OCI-LY7 (cell line): ENCODE data around the gene COL20A1.

ENCODE experiments used
- EZH2phosphoT487 ChIP-seq: fragments of 200-600 bp; sonication (generic); IDR thresholded peaks from 2 replicates; pipeline ENCODE4 v1.6.1; 2018; ENCODE audit warnings: low read depth, borderline replicate concordance, mild to moderate bottlenecking, mixed run types, antibody characterized with exemption, low read length, moderate library complexity, mixed read lengths
- TF ChIP-seq, protein P1 (sequence below): fragments of 200-600 bp; sonication (generic); conservative IDR thresholded peaks from 2 replicates; pipeline ENCODE4 v1.5.1; 2014; ENCODE audit warnings: mild to moderate bottlenecking, antibody characterized with exemption, low read length, moderate library complexity, mixed read lengths

GRCh38 chr20:63244468-63244867, 48.5 kb upstream of the COL20A1 start:
- TF ChIP-seq, protein P1, sequence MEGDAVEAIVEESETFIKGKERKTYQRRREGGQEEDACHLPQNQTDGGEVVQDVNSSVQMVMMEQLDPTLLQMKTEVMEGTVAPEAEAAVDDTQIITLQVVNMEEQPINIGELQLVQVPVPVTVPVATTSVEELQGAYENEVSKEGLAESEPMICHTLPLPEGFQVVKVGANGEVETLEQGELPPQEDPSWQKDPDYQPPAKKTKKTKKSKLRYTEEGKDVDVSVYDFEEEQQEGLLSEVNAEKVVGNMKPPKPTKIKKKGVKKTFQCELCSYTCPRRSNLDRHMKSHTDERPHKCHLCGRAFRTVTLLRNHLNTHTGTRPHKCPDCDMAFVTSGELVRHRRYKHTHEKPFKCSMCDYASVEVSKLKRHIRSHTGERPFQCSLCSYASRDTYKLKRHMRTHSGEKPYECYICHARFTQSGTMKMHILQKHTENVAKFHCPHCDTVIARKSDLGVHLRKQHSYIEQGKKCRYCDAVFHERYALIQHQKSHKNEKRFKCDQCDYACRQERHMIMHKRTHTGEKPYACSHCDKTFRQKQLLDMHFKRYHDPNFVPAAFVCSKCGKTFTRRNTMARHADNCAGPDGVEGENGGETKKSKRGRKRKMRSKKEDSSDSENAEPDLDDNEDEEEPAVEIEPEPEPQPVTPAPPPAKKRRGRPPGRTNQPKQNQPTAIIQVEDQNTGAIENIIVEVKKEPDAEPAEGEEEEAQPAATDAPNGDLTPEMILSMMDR = no peak
- TF ChIP-seq EZH2phosphoT487 = no peak
